ENCODE data around the gene SAP30BP. TPM values are rescaled to one million over a fixed set of nuclear protein-coding genes. Genes with fewer than 3 reads are reported as not detected.

The SAP30BP gene
- total RNA-seq, 1 experiment from 2014 or later = 89.7 TPM

DNA sequence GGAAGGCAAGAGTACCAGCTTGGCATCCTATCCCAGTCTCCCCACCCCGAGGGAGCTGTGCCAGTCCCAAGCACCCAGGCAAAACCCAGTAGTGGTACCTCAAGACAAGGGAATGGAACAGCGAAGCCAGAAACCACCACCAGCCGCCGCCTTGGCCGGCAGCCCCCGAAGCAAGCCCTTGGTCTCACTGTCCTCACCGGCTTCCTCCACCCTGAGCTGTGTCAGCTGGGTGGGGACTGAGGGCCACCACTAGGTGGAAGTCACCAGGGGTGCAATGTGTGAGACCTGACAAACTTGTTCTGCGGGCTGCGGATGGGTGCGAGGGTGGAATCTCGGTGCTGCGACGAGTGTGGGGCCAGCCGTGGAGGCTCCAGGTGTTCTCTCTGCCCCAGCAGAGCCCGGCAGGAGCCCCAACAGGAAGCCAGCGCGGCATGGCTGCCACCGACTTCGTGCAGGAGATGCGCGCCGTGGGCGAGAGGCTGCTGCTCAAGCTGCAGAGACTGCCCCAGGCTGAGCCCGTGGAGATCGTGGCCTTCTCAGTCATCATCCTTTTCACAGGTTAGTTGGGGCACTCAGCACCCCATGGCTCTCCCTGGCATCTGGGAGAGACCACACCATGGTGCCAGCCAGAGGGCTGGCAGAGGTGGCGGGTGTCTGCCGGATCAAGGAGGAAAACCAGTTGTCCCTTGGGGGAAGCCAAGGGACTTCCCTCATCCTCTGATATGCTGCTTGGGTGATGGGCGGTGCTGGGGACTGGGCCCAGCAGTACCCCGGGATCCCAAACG is 27.2 kb upstream of the SAP30BP start:
- H3K4ac ChIP-seq (ENCODE audit: low read depth, low read length) = no peak overlapping the region
- TF ChIP-seq, protein P1, sequence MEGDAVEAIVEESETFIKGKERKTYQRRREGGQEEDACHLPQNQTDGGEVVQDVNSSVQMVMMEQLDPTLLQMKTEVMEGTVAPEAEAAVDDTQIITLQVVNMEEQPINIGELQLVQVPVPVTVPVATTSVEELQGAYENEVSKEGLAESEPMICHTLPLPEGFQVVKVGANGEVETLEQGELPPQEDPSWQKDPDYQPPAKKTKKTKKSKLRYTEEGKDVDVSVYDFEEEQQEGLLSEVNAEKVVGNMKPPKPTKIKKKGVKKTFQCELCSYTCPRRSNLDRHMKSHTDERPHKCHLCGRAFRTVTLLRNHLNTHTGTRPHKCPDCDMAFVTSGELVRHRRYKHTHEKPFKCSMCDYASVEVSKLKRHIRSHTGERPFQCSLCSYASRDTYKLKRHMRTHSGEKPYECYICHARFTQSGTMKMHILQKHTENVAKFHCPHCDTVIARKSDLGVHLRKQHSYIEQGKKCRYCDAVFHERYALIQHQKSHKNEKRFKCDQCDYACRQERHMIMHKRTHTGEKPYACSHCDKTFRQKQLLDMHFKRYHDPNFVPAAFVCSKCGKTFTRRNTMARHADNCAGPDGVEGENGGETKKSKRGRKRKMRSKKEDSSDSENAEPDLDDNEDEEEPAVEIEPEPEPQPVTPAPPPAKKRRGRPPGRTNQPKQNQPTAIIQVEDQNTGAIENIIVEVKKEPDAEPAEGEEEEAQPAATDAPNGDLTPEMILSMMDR (conservative IDR thresholded peaks at IDR 0.05) = 0 out of 3 replicates have a peak, but pooled peaks have one; percentile 12
- H2AK5ac ChIP-seq (ENCODE audit: insufficient read length, low read length) = no peak overlapping the region
- Mint-ChIP-seq H3K27me3 (ENCODE audit: low read depth) (no peaks in the 10 kb centered on the region), H3K27ac (no peak overlapping the region; a peak in 1 of 7 replicates), H3K9me3 (no peaks in the 10 kb centered on the region), H3K4me3 (no peak overlapping the region), H3K36me3 (ENCODE audit: insufficient read depth in 1 of 3, low read depth in 3 of 3) (peaks cover 0 to 4% (median 3%) of the 10 kb centered on the region in 3 experiments; a peak in 2 of 7 replicates), H3K4me1 (peaks cover 21 to 28% of the 10 kb centered on the region in 2 experiments)
- no peak overlapping the region for H4K5ac ChIP-seq (ENCODE audit: insufficient read length, low read depth, low read length)
- no peak overlapping the region for H3K9ac ChIP-seq (ENCODE audit: extremely low read depth, insufficient read length, low read length)
- H3K27me3 ChIP-seq (ENCODE audit: insufficient read depth, low read length) = no peaks in the 10 kb centered on the region
- no peaks in the 10 kb centered on the region for H3K9me3 ChIP-seq (ENCODE audit: control insufficient read depth, low read depth, low read length)
- H3K79me1 ChIP-seq (ENCODE audit: insufficient read depth, low read depth, low read length, poor library complexity, severe bottlenecking) = no peaks in the 10 kb centered on the region
- H3K14ac ChIP-seq (ENCODE audit: insufficient read depth, low read length) = no peak overlapping the region; the same call in 1 of the 2 replicates
- no peak overlapping the region for H2BK20ac ChIP-seq (ENCODE audit: low read depth, low read length, poor library complexity, severe bottlenecking)
- H3K79me2 ChIP-seq (ENCODE audit: insufficient read depth, low read length) = no peaks in the 10 kb centered on the region
- H3K27ac ChIP-seq (ENCODE audit: insufficient read length, low read depth, low read length) = no peak overlapping the region
- no CpG with 5 or more reads among the region's 30 CpGs for WGBS (ENCODE audit: extremely low coverage, insufficient read length, low lambda C conversion rate)
- peaks cover 7% of the 10 kb centered on the region; the same call in 1 of the 2 replicates for H3K4me1 ChIP-seq (ENCODE audit: insufficient read depth, low read length)
- no peak overlapping the region for H4K8ac ChIP-seq (replicated peaks; ENCODE audit: insufficient read length, low read depth, low read length)
- no peak overlapping the region for H3K23ac ChIP-seq (ENCODE audit: insufficient read length, low read depth, low read length)
- H2BK15ac ChIP-seq (ENCODE audit: low read depth, low read length) = no peak overlapping the region
- no peak overlapping the region for H3T11ph ChIP-seq (ENCODE audit: low read length)
- DNase-seq = no peak
- no peaks in the 10 kb centered on the region for H4K20me1 ChIP-seq (ENCODE audit: control insufficient read depth, insufficient read depth, insufficient read length)
- no peak overlapping the region for H3K18ac ChIP-seq (ENCODE audit: insufficient read length, low read depth, low read length)
- no peak overlapping the region for H2BK12ac ChIP-seq (ENCODE audit: insufficient read length, low read depth, low read length)
- H3K4me2 ChIP-seq (ENCODE audit: insufficient read depth, insufficient read length, low read length) = no peak overlapping the region
- H3K56ac ChIP-seq (ENCODE audit: insufficient read length, low read depth, low read length) = no peak overlapping the region
- no peak overlapping the region for H2AFZ ChIP-seq (ENCODE audit: low read length)
- H2BK120ac ChIP-seq (ENCODE audit: low read depth, low read length, poor library complexity, severe bottlenecking) = no peak overlapping the region
- no peaks in the 10 kb centered on the region for H3K23me2 ChIP-seq (ENCODE audit: insufficient read length, low read depth, low read length, poor library complexity, severe bottlenecking)
- no peak overlapping the region for H4K91ac ChIP-seq (ENCODE audit: insufficient read length, low read depth, low read length)
- H2BK5ac ChIP-seq (ENCODE audit: insufficient read length, low read length) = no peak overlapping the region

All from H9 (cell line).